OCI-LY1 (cell line): ENCODE results near the gene LRP6.

Source experiments
- H2AFZ ChIP-seq: fragments of 200-600 bp; sonication (generic), shearing (Covaris generic); 2 replicates; pipeline ENCODE4 v1.6.0; 2014; ENCODE audit warnings: antibody characterized with exemption, mild to moderate bottlenecking, low read length
- H3F3A ChIP-seq: fragments of 200-600 bp; sonication (generic), shearing (Covaris generic); 2 replicates; pipeline ENCODE4 v1.6.0; 2014; ENCODE audit warnings: mild to moderate bottlenecking, antibody characterized with exemption, low read length, moderate library complexity; ENCODE audit not compliant: insufficient read depth
- H3K27ac ChIP-seq: fragments of 200-600 bp; sonication (generic); 2 replicates; pipeline ENCODE4 v1.5.1; 2014; ENCODE audit warnings: low read length, mixed run types, mild to moderate bottlenecking, low read depth; ENCODE audit not compliant: poor library complexity, severe bottlenecking
- H3K27me3 ChIP-seq: fragments of 200-600 bp; sonication (generic); 2 replicates; pipeline ENCODE4 v1.6.0; 2014; ENCODE audit warnings: antibody characterized with exemption, mild to moderate bottlenecking, low read length, moderate library complexity; ENCODE audit not compliant: insufficient read depth
- H3K36me3 ChIP-seq: fragments of 200-600 bp; sonication (generic); 2 replicates; pipeline ENCODE4 v1.6.1; 2014; ENCODE audit warnings: mild to moderate bottlenecking, antibody characterized with exemption, low read length, moderate library complexity, mixed read lengths; ENCODE audit not compliant: insufficient read depth
- H3K4me1 ChIP-seq: fragments of 200-600 bp; sonication (generic); 2 replicates; pipeline ENCODE4 v1.5.1; 2014; ENCODE audit warnings: mild to moderate bottlenecking, low read length, moderate library complexity; ENCODE audit not compliant: insufficient read depth, severe bottlenecking
- H3K4me2 ChIP-seq: fragments of 200-600 bp; sonication (generic), shearing (Covaris generic); 2 replicates; pipeline ENCODE4 v1.6.1; 2014; ENCODE audit warnings: low read length
- H3K4me3 ChIP-seq: fragments of 200-600 bp; sonication (generic); 2 replicates; pipeline ENCODE4 v1.5.1; 2014; ENCODE audit warnings: low read length, low read depth, mild to moderate bottlenecking, mixed read lengths; ENCODE audit not compliant: poor library complexity, severe bottlenecking
- H3K79me2 ChIP-seq: fragments of 200-600 bp; shearing (Covaris generic); 2 replicates; pipeline ENCODE4 v1.6.1; 2016; ENCODE audit warnings: mixed run types, low read length, mixed read lengths; ENCODE audit not compliant: insufficient read depth
- H3K9ac ChIP-seq: fragments of 200-600 bp; sonication (generic), shearing (Covaris generic); 2 replicates; pipeline ENCODE4 v1.6.1; 2014; ENCODE audit warnings: mild to moderate bottlenecking, low read length, mixed read lengths
- H3K9me2 ChIP-seq: fragments of 200-600 bp; sonication (generic), shearing (Covaris generic); 2 replicates; pipeline ENCODE4 v1.6.1; 2014; ENCODE audit warnings: low read depth, mild to moderate bottlenecking, low read length, mixed read lengths
- H3K9me3 ChIP-seq: fragments of 200-600 bp; shearing (Covaris generic); 2 replicates; pipeline ENCODE4 v1.6.1; 2014; ENCODE audit warnings: low read length, mixed read lengths
- H4K20me1 ChIP-seq: fragments of 200-600 bp; sonication (generic), shearing (Covaris generic); 2 replicates; pipeline ENCODE4 v1.6.0; 2016; ENCODE audit warnings: mild to moderate bottlenecking, low read length; ENCODE audit not compliant: insufficient read depth
- EZH2 ChIP-seq: fragments of 200-600 bp; sonication (generic), shearing (Covaris generic); IDR thresholded peaks from 2 replicates; pipeline ENCODE4 v1.8.0; 2017; ENCODE audit warnings: borderline replicate concordance, mixed run types, mild to moderate bottlenecking, antibody characterized with exemption, low read length, moderate library complexity, mixed read lengths
- TF ChIP-seq, protein P1 (sequence below): fragments of 200-600 bp; sonication (generic), shearing (Covaris generic); IDR thresholded peaks from 2 replicates; pipeline ENCODE4 v1.5.1; 2017; ENCODE audit warnings: mild to moderate bottlenecking, antibody characterized with exemption, low read length, moderate library complexity, mixed read lengths

Gene LRP6

GRCh38 chr12:12272869-12273268, 6.0 kb upstream of the LRP6 start:
- Histone ChIP-seq H4K20me1 (no peaks in the 10 kb centered on the region), H3K4me1 (no peaks in the 10 kb centered on the region), H3K9me2 (no peaks in the 10 kb centered on the region), H3F3A (no peaks in the 10 kb centered on the region), H3K4me3 (no peak overlapping the region), H2AFZ (no peak overlapping the region), H3K36me3 (no peaks in the 10 kb centered on the region), H3K9ac (no peak overlapping the region), H3K27me3 (no peaks in the 10 kb centered on the region), H3K4me2 (no peak overlapping the region), H3K9me3 (0 out of 2 replicates have a peak, but pooled peaks cover 3% of the 10 kb centered on the region), H3K27ac (no peak overlapping the region), H3K79me2 (no peaks in the 10 kb centered on the region)
- TF ChIP-seq EZH2 = no peak
- TF ChIP-seq, protein P1, sequence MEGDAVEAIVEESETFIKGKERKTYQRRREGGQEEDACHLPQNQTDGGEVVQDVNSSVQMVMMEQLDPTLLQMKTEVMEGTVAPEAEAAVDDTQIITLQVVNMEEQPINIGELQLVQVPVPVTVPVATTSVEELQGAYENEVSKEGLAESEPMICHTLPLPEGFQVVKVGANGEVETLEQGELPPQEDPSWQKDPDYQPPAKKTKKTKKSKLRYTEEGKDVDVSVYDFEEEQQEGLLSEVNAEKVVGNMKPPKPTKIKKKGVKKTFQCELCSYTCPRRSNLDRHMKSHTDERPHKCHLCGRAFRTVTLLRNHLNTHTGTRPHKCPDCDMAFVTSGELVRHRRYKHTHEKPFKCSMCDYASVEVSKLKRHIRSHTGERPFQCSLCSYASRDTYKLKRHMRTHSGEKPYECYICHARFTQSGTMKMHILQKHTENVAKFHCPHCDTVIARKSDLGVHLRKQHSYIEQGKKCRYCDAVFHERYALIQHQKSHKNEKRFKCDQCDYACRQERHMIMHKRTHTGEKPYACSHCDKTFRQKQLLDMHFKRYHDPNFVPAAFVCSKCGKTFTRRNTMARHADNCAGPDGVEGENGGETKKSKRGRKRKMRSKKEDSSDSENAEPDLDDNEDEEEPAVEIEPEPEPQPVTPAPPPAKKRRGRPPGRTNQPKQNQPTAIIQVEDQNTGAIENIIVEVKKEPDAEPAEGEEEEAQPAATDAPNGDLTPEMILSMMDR = no peak

- H3K36me3 ChIP-seq = no peaks in the 10 kb centered on the region
These were observed 3.4 kb upstream of the LRP6 start for GRCh38 chr12:12270226-12270625.

GRCh38 chr12:12267742-12268200, 927 bp upstream of the LRP6 start:
- no peak overlapping the region for H3K27ac ChIP-seq
- peak overlapping the region; percentile 61; the same call in 1 of the 2 replicates for H3K9ac ChIP-seq

More at GRCh38 chr12:12270226-12270625, 3.4 kb upstream of the LRP6 start:
- TF ChIP-seq, protein P1 = no peak
- TF ChIP-seq EZH2 = no peak
- Histone ChIP-seq H3F3A (no peaks in the 10 kb centered on the region), H3K27me3 (no peaks in the 10 kb centered on the region), H4K20me1 (no peaks in the 10 kb centered on the region), H3K4me3 (no peak overlapping the region), H3K4me2 (no peak overlapping the region), H2AFZ (no peak overlapping the region), H3K9ac (no peak overlapping the region), H3K79me2 (no peaks in the 10 kb centered on the region), H3K27ac (no peak overlapping the region), H3K9me2 (no peaks in the 10 kb centered on the region), H3K4me1 (peaks cover 7% of the 10 kb centered on the region), H3K9me3 (no peaks in the 10 kb centered on the region)

More at GRCh38 chr12:12267742-12268200, 927 bp upstream of the LRP6 start:
- Histone ChIP-seq H3K4me2 (peak overlapping the region; percentile 63), H3K27me3 (no peaks in the 10 kb centered on the region), H2AFZ (no peak overlapping the region), H3K4me3 (peak overlapping the region; percentile 65), H3K36me3 (no peaks in the 10 kb centered on the region), H3K79me2 (no peaks in the 10 kb centered on the region), H3K9me2 (no peaks in the 10 kb centered on the region), H4K20me1 (no peaks in the 10 kb centered on the region), H3K9me3 (no peaks in the 10 kb centered on the region), H3F3A (no peaks in the 10 kb centered on the region), H3K4me1 (peaks cover 18% of the 10 kb centered on the region)
- no peak for TF ChIP-seq EZH2
- TF ChIP-seq, protein P1 = no peak
